Measurements from ENCODE around the gene ACOXL.

Gene ACOXL

DNA sequence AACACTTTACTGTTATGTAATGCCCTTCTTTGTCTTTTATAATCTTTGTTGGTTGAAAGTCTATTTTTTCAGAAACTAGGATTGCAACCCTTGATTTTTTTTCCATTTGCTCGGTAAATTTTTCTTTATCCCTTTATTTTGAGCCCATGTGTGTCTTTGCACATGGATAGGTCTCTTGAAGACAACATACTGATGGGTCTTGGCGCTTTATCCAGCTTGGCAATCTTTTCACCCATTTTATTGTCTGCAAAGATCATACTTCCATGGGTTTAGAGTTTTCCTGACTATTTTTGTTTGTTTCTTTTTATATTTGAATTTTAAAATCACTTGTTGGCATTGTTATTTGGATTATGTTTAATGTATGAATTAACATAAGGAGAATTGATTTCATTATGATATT, 27.0 kb downstream of the ACOXL start:
- no peak overlapping the region for H3K4me3 ChIP-seq (ENCODE audit: low read length)
- no peak for TF ChIP-seq ZNF274 (IDR thresholded peaks at IDR 0.05; ENCODE audit: low read depth, low read length)

DNA sequence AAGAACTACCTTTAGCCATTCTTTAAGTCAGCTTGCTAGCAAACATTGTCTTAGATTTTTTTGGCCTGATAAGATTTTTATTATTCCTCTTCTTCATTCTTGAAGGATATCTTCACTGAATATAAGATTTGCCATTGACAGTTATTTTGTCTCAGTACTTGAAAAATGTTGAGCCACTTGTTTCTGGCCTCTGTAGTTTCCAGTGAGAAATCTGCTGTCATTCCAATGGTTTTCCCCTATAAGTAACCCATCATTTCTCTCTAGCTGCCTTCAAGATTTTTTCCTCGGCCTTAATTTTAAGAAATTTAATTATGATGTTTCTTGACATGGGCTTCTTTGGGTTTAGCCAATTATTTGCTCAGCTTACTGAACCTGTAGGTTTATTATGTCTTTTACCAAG, 32.6 kb downstream of the ACOXL start:
- TF ChIP-seq ZNF274 (IDR thresholded peaks at IDR 0.05; ENCODE audit: low read depth, low read length): no peak

DNA sequence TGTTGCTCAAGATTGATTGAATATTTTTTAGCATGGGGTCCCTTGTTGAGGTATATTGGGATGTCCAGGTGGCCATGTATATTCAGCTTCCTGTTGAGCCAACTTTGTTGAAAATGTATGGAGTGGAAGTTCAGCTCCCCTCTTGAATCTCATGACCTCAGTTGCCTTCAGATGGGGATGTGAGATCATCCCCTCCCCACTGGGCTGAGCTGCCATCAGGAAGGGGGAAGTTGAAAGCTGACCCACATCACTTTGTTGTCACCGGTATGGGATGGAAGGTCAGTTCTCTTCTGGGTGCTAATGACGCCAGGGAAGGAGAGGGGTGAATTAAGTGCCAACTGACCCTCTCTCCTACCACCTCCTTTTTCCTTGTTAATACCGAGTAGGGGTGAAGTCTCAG, 33.9 kb downstream of the ACOXL start:
- H3K4me3 ChIP-seq (ENCODE audit: low read length): no peak overlapping the region
- TF ChIP-seq ZNF274 (IDR thresholded peaks at IDR 0.05; ENCODE audit: low read depth, low read length): no peak

More for the DNA sequence above, 32.6 kb downstream of the ACOXL start:
- no peak overlapping the region for H3K4me3 ChIP-seq (ENCODE audit: low read length)

DNA sequence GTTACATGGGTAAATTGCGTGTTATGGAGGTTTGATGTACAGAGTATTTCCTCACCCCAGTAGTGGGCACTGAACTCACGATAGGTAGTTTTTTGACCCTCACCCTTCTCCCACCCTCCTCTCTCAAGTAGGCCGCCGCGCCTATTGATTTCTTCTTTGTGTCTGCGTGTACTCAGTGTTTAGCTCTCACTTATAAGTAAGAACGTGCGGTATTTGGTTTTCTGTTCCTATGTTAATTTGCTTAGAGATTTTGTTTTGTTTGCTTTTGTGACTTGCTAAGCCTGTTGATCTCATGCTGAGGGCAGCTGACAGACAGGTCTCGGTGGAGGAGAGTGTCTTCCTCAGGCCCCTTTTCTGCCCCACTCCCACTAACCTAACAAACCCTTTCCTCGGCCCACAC, 36.2 kb downstream of the ACOXL start:
- no peak for TF ChIP-seq ZNF274 (IDR thresholded peaks at IDR 0.05; ENCODE audit: low read depth, low read length)
- H3K4me3 ChIP-seq (ENCODE audit: low read length): no peak overlapping the region

DNA sequence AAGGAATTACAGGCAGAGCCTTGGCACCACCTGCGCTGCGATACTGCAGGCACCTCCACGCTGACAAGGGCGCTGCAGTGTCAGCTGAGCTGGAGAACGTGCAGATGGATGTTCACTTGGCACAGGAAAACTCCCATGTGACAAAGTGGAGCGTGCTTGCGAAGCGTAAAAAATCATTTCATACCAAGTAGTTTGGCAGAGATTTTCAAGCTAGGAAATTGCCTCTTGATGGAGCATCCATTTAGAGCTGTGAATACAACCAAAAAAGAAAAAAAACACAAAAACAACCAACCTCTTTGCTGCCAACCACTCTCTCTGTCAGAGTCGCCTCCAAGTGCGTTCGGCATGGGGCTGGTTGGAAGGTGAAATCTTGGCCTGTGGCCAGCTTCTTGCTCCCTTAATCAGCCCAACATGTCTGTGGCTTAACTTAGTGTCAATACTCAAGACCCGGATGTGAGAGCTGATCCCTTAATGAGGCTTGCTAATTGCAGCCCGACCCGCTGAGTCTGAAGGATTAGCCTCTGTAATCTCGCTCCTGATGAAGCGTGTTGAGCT, 38.1 kb downstream of the ACOXL start:
- no peak overlapping the region for H3K4me3 ChIP-seq (ENCODE audit: low read length)
- no peak for TF ChIP-seq ZNF274 (IDR thresholded peaks at IDR 0.05; ENCODE audit: low read depth, low read length)

DNA sequence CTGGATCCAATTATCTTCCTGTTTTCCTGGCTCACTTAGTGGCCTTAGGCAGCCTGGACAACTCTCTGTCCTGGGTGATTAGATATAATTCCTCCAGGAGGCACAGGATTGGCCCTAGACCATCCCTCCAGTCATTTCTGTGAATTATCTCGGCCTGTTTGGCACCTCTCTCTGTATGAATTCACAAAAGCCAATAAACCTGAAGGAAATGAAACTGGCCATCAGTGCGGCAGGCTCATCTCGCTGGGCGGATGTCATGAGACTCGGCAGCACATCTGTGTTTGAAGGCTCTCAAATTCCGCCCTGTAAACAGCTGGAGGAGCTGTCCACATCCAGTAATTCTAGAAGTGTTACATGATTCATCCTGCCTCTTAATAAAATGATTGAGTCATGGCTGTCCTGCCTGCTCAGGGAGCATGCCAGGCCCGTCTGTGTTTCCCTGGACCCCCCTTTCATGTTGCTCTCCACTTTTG, 38.6 kb downstream of the ACOXL start:
- TF ChIP-seq ZNF274 (IDR thresholded peaks at IDR 0.05; ENCODE audit: low read depth, low read length): no peak
- H3K4me3 ChIP-seq (ENCODE audit: low read length): no peak overlapping the region

DNA sequence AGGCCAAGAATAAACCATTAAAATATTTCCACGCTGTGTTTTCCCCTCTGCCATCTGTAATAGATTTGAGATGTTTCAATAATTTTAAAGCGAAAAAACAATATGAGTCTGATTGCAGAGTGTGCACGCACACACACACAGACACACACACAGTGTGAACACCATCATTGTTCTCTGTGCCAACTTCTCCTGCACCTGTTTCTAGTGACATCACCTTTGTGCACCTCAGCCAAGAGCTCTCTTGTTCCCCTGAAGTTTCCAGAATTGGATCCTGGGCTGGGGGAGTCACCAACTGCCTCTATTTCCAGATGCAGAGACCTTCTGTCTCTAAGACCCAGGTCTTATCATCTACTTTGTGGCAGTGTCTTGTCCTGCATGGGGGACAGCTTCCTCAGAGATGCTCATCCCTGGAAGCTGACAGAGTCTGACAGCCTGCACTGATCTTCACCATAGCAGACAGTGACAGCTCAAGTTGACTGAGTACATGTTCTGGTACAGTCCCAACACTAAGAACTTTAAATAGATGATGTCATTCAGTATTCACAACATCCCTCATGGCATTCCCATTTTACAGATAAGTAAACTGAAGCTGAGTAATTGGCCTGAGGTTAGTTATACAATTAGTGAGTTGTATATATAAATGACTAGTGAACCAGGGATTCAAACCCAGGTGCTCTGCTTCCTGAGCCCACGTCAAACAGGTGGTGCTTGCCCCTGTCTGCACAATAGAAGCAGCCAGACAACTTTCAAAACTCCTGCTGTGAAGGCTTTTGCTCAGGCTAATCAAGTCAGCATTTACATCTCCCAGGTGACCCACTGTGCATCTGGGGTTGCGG, 39.4 kb downstream of the ACOXL start:
- TF ChIP-seq ZNF274 (IDR thresholded peaks at IDR 0.05; ENCODE audit: low read depth, low read length): no peak
- H3K4me3 ChIP-seq (ENCODE audit: low read length): no peak overlapping the region

DNA sequence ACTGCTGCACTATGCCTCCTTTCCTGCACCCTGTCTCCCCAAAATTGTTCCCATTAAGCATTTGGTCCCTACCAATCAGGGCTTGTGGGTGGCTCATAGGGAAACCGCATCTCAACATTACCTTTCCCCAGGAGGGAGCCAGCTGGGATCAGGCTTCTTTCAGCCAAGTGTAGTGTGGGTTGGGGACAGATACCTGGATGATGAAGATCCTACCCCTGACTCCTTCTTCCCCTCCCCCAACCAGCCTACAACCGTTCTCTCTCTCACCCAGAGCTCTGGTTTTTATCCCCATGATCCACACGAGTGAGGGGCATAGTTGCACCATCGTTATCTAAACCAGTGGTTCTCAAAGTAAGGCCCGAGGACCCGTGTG, 40.0 kb downstream of the ACOXL start:
- H3K4me3 ChIP-seq (ENCODE audit: low read length): no peak overlapping the region

DNA sequence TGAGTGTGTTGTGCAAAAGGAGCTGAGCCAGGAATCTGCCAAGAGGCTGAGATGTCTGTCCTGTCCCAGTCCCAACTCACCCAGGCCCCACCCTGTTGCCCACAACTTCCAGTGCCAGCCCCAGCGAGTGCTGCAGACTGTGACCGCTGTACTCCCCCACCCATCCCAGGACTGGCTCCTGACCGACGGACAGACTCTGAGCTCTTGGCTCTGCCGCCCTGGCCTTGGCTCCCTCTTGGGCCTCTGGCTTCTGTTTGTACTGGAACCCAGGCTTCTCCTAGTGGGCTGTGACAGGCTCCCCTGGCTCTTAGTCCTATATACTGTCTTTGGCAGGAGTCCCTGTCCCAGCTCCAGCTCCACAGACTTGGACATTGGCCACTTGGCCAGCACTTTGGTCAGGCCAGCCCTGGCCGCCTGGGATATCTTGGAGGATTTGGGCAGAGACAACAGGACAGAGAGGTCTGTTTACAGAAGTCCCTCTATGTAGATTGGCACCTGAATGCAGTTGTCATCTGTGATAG, 41.1 kb downstream of the ACOXL start:
- H3K4me3 ChIP-seq (ENCODE audit: low read length): no peak overlapping the region
- no peak for TF ChIP-seq ZNF274 (IDR thresholded peaks at IDR 0.05; ENCODE audit: low read depth, low read length)

More for the DNA sequence above, 40.0 kb downstream of the ACOXL start:
- no peak for TF ChIP-seq ZNF274 (IDR thresholded peaks at IDR 0.05; ENCODE audit: low read depth, low read length)

DNA sequence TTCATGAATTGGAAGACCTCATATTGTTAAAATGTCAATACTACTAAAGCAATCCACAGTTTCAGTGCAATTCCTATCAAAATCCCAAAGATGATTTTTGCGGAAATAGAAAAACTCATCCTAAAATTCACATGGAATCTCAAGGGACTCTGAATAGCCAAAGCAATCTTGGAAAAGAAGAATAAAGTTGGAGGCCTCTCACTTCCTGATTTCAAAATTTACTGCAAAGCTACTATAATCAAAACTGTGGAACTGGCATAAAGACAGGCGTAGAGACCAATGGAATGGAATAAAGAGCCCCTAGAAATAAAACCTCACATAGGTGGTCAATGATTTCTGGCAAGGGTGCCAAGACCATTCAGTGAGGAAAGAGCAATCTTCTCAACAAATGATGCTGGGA, 42.3 kb downstream of the ACOXL start:
- no peak for TF ChIP-seq ZNF274 (IDR thresholded peaks at IDR 0.05; ENCODE audit: low read depth, low read length)
- no peak overlapping the region for H3K4me3 ChIP-seq (ENCODE audit: low read length)

DNA sequence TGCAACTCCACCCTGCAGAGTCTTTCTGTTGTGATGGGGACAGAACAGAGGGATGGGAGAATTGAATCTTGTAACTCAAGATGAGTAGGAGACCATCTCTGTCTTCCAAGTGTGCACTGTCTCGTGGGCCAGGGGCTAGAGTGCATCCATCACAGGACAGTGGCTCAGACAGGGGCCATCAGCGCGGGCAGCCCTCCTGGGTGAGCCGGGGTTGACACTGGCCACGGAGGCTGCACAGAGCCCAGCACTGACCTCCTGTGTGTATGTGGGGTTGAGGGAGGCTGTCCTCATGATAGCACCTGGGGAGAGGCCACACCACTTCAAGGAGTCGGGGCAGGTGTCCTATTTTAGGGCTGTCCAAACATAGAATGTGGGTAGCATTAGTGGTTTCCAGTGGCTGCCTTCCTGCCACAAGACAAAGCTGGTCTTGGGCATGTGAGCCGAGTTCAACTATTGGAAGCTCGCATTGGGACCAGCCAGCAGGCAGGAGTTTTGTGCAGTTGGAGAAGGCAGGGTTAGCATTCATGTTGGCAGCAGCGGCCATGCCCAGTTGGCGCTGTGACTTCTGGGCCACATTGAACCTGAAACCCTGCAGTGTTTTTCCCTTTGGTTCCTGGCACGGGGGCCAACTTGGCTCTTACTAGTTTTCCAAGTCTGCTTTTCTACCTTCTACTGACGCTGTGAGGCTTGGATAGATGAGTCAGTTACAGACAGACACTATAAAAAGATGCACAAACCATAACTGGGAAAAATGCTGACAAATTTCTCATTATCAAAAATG, 45.3 kb downstream of the ACOXL start:
- no peak overlapping the region for H3K4me3 ChIP-seq (ENCODE audit: low read length)
- TF ChIP-seq ZNF274 (IDR thresholded peaks at IDR 0.05; ENCODE audit: low read depth, low read length): no peak

DNA sequence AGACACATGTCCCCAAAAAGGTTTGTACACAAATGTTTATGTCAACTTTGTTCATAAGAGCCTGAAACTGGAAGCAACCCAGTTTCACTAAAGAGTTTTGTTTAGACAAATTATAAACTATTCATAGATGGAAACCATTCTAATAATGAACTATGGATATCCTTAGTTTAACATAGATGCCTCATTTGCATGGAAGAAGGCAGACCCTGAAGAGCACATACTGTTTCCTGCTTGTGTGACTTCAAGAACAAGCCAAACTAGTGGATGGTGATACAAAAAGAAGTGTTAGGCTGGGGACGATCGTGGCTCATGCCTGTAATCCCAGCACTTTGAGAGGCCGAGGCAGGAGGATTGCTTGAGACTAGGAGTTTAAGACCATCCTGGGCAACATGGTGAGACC, 48.1 kb downstream of the ACOXL start:
- TF ChIP-seq ZNF274 (IDR thresholded peaks at IDR 0.05; ENCODE audit: low read depth, low read length): no peak
- peak overlapping the region; percentile 11; the same call in 1 of the 2 replicates for H3K4me3 ChIP-seq (ENCODE audit: low read length)

DNA sequence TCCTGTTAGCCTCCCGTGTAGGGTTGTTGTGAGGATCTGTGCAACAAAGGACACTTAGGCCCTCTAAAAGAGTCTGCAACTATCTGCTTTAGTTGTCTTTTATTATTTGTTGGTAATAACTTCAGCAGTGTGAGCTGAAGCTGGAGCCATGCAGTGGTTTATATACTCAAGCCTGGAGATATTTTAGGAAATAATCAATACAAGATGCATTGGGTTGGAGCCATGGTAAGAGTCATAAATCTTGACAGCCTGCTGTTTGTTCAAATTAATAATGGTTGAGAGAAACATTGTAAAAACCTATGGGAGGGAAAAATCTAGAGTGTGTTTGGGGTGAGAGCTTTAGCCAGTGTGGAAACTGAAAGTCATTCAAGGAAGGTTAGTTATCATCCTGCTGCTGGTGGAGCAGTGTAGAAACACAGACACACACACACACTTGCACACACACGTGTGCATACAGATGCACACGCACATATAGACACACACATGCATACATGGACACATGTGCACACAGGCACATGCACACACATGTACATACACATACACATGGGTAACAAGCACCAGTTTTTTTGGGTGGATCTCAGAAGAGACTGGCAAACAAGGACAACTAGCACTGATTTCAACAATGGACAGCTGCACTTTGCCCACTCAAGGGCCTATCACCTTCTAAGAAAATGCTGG, 51.0 kb downstream of the ACOXL start:
- TF ChIP-seq ZNF274 (IDR thresholded peaks at IDR 0.05; ENCODE audit: low read depth, low read length): no peak
- no peak overlapping the region for H3K4me3 ChIP-seq (ENCODE audit: low read length)

DNA sequence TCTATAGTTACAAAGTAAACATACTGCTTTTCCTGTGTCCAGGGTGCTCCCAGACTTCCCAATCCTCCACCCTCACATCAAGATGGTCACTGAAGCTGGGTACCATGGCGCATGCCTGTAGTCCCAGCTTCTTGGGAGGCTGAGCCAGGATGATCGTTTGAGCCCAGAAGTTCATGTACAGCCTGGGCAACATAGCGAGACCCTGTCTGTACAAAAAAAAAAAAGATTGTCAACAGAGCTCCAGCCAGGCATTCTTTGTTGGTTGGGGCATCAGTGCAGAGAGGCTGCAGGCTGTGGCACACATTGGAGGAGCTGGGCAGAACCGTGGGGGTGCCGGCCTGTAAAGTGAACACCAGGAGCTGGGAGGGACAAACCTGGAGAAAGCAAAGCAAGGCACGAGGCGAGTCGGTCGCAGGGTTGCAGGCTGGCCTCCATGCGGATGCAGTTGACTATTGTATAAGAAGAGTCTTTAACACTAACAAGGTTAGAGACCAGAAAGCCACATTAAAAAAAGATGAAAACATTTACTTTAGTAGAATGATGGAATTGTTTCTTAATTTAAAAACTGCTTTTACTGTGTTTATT, 51.8 kb downstream of the ACOXL start:
- no peak for TF ChIP-seq ZNF274 (IDR thresholded peaks at IDR 0.05; ENCODE audit: low read depth, low read length)

More for the DNA sequence above, 51.8 kb downstream of the ACOXL start:
- no peak overlapping the region for H3K4me3 ChIP-seq (ENCODE audit: low read length)
